Left lung (tissue), 10 donors: ENCODE measurements around the gene GRM1. TPM values are rescaled to one million over a fixed set of nuclear protein-coding genes. Genes with fewer than 3 reads are reported as not detected.
A peak's percentile ranks its signal among the peaks of the same experiment; 100 is the strongest.

ENCODE experiments used
- ATAC-seq: fragments of 200-7000 bp; cut with Tn5 transposase; one replicate; pipeline ENCODE4 v1.9.1; 2020; ENCODE audit warnings: moderate library complexity
- DNase-seq, 4 donors: peaks; one replicate each; pipeline ENCODE4 v3.0.0-alpha.2; 2013 to 2020
- H3K27ac ChIP-seq, 2 donors: fragments of 200-600 bp; sonication (generic) in 1 of 2; one replicate each; pipeline versions ENCODE4 v1.5.0 to v1.8.0; 2020 to 2021
- H3K27me3 ChIP-seq, 2 donors: fragments of 200-600 bp; sonication (generic) in 1 of 2; one replicate each; pipeline versions ENCODE4 v1.5.0 to v1.8.0; 2020 to 2021
- H3K36me3 ChIP-seq, 2 donors: fragments of 200-600 bp; sonication (generic) in 1 of 2; one replicate each; pipeline versions ENCODE4 v1.5.0 to v1.8.0; 2020 to 2021
- H3K4me1 ChIP-seq, 2 donors: fragments of 200-600 bp; one replicate each; pipeline ENCODE4 v1.8.0; 2021
- H3K4me3 ChIP-seq, 2 donors: fragments of 200-600 bp; sonication (generic) in 1 of 2; one replicate each; pipeline versions ENCODE4 v1.5.0 to v1.8.0; 2020 to 2021; ENCODE audit warnings: mild to moderate bottlenecking in 1 of 2
- H3K9me3 ChIP-seq, 2 donors: fragments of 200-600 bp; sonication (generic) in 1 of 2; one replicate each; pipeline versions ENCODE4 v1.5.0 to v1.8.0; 2020 to 2021
- intact Hi-C, 2 donors: fragments of 100-400 bp; cut with DNase I; formaldehyde crosslinking; loops; one replicate each; pipeline versions ENCODE4 v1.11.2 to v1.14.2; 2022
- polyA plus RNA-seq, 6 donors: library from polyadenylated mRNA; unstranded; fragments of 120-200 nt; gene quantifications; one replicate each; pipeline ENCODE4 v1.2.1, GENCODE V29; 2013; ENCODE audit not compliant: insufficient read length in 6 of 6
- total RNA-seq, 2 donors: library from RNA; stranded (reverse); fragmentation: NEBNext Ultra II Directional; extraction: Animal tissue kit (Norgen Biotek cat#: 25700); gene quantifications; one replicate each; pipeline ENCODE4 v1.2.1, GENCODE V29; 2021
- TF ChIP-seq, protein P1 (sequence below), 2 donors: fragments of 200-600 bp; sonication (generic) in 1 of 2; IDR thresholded peaks; one replicate each; pipeline versions ENCODE4 v1.5.0 to v1.8.0; 2021; ENCODE audit warnings: antibody characterized with exemption in 2 of 2
- donor health status: DM: no; HTN: yes; CAD: no.
- donor health status: DM: no; HTN: no; CAD: no.

GRM1 gene
- total and polyA plus RNA-seq, 8 donors: 0.04 to 0.10 (median 0.07) TPM; not detected in 1

GRCh38 chr6:146389740-146390139 is 360.9 kb downstream of the GRM1 start:
- H3K9me3 ChIP-seq: no peaks in the 10 kb centered on the region

DNA sequence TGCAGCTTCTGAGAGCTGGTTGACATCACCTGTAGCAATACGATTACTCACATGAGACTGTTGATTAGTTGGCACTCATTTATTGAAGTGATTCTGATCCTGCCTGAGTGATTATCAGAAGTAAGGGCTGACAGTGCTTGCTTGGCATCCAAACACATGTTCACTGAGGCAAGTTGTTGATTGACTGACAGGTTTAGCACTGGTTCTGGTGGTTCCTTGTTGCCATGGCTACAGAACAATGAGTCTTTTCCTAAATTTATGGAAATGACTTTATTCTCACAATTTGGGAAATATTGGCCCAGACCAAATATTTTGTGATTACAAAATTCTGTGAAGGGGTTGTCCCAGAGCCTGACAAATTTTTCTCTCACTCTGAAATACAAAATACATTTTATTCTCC is 368.8 kb downstream of the GRM1 start:
- no peaks in the 10 kb centered on the region for H3K4me1 ChIP-seq
- no peak for DNase-seq
- TF ChIP-seq, protein P1, sequence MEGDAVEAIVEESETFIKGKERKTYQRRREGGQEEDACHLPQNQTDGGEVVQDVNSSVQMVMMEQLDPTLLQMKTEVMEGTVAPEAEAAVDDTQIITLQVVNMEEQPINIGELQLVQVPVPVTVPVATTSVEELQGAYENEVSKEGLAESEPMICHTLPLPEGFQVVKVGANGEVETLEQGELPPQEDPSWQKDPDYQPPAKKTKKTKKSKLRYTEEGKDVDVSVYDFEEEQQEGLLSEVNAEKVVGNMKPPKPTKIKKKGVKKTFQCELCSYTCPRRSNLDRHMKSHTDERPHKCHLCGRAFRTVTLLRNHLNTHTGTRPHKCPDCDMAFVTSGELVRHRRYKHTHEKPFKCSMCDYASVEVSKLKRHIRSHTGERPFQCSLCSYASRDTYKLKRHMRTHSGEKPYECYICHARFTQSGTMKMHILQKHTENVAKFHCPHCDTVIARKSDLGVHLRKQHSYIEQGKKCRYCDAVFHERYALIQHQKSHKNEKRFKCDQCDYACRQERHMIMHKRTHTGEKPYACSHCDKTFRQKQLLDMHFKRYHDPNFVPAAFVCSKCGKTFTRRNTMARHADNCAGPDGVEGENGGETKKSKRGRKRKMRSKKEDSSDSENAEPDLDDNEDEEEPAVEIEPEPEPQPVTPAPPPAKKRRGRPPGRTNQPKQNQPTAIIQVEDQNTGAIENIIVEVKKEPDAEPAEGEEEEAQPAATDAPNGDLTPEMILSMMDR (IDR thresholded peaks at IDR 0.05): no peak
- no peak for ATAC-seq
- no peaks in the 10 kb centered on the region for H3K36me3 ChIP-seq
- H3K27ac ChIP-seq: no peak overlapping the region
- no peaks in the 10 kb centered on the region for H3K27me3 ChIP-seq
- no peak overlapping the region for H3K4me3 ChIP-seq
- intact Hi-C loops: no loop called here
- no peaks in the 10 kb centered on the region for H3K9me3 ChIP-seq

More at GRCh38 chr6:146389740-146390139, 360.9 kb downstream of the GRM1 start:
- H3K36me3 ChIP-seq: no peaks in the 10 kb centered on the region
- no peak overlapping the region for H3K4me3 ChIP-seq
- H3K4me1 ChIP-seq: no peaks in the 10 kb centered on the region
- H3K27ac ChIP-seq: no peak overlapping the region
- intact Hi-C loops: no loop called here
- ATAC-seq (no peak), DNase-seq (no peak)
- no peaks in the 10 kb centered on the region for H3K27me3 ChIP-seq
- TF ChIP-seq, protein P1 (IDR thresholded peaks at IDR 0.05): no peak

DNA sequence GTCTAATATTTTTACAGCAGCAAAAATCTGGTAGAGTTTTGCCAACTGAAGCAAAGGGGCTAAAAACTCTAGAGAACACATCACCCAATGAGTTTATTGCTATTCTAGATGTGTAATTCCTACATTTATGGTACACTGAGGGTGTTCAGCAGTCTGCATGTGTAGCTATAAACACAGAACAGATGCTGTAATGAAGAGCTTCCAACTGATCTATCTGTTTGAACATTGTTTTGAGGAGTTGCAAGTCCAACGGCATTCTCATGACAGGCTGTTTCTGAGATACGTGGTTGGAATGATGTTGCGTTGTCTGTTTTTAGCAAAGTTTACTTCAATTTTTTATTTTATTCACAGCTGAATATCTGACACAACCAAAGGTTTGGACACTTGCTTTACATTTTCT is 373.6 kb downstream of the GRM1 start:
- DNase-seq (no peak), ATAC-seq (no peak)
- Histone ChIP-seq H3K27me3 (no peaks in the 10 kb centered on the region), H3K27ac (no peak overlapping the region), H3K9me3 (no peaks in the 10 kb centered on the region), H3K36me3 (no peaks in the 10 kb centered on the region), H3K4me1 (no peaks in the 10 kb centered on the region), H3K4me3 (no peak overlapping the region)
- intact Hi-C loops: no loop called here
- TF ChIP-seq, protein P1 (IDR thresholded peaks at IDR 0.05): no peak

DNA sequence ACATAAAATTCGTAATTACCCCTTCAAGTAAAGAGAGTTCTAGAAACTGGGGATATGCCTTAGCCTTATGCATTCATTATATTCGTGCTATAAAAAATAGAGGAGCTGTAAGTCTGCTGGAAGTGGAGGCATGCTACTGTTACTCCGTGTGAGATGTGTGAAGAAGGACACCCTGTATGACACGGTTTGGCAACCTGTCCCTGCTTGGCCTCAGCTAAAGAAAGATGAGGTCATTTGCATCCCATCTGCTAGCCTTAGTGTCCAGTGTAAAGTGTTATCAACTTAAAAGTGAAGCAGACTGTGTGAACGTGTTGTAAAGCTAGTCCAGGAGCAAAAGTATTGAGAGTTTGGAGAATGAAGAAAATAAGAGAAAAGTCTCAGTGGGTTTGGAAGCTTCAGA is 379.7 kb downstream of the GRM1 start:
- no peak overlapping the region for H3K4me3 ChIP-seq
- H3K4me1 ChIP-seq: no peaks in the 10 kb centered on the region
- TF ChIP-seq, protein P1 (IDR thresholded peaks at IDR 0.05): no peak
- H3K36me3 ChIP-seq: no peaks in the 10 kb centered on the region
- ATAC-seq: no peak
- H3K27ac ChIP-seq: no peak overlapping the region
- H3K27me3 ChIP-seq: no peaks in the 10 kb centered on the region
- intact Hi-C loops: no loop called here
- no peak for DNase-seq
- H3K9me3 ChIP-seq: no peaks in the 10 kb centered on the region

DNA sequence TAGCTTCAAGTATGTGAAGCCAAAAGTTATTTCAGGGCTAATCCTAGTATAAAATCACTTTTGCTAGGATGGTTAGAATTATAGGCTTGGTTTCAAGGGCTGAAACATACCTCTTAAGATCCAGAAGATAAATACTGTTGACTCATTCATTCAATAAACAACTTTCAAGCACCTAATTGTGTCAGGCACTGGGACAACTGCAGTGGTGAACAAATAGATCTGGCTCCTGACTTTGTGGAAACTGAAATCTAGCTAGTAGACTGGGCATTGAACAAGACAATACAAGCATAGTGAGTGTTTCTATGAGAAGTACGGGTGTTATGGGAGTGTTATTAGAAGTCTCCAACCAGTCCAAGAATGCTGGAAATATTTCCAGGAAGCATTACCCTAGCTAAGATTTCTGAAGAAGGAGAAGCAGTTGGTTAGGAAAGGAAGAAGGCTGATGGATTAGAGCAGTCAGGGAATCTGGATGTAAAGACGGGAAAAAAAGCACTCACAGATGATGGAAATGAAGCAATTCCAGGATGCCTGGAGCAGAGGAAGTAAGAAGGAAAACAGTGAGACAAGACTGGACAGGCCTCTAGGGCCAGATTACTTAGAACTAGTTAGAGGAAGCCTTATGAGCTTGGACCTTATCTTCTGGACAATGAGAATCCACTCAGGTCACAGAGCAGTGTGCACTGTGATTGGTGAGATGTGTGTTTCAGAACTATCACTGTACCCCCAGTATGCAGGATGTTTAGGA is 382.2 kb downstream of the GRM1 start:
- H3K4me3 ChIP-seq: no peak overlapping the region
- no peaks in the 10 kb centered on the region for H3K9me3 ChIP-seq
- no peaks in the 10 kb centered on the region for H3K4me1 ChIP-seq
- peak; percentile 94 for ATAC-seq
- H3K27ac ChIP-seq: no peak overlapping the region
- H3K36me3 ChIP-seq: no peaks in the 10 kb centered on the region
- intact Hi-C loops: no loop called here
- peak in 1 of 4 donors; percentile 5 for DNase-seq
- no peaks in the 10 kb centered on the region for H3K27me3 ChIP-seq
- TF ChIP-seq, protein P1 (IDR thresholded peaks at IDR 0.05): no peak
